Urinary bladder (tissue), 4 donors: ENCODE measurements around the gene CD6. TPM values are rescaled to one million over a fixed set of nuclear protein-coding genes. Genes with fewer than 3 reads are reported as not detected.

Experiments
- DNase-seq: peaks from one replicate; pipeline ENCODE4 v3.0.0-alpha.2; 2015; ENCODE audit errors: extremely low spot score
- H3K27ac ChIP-seq: one replicate; pipeline ENCODE4 v1.5.1; 2013; ENCODE audit warnings: low read depth, mild to moderate bottlenecking, moderate library complexity
- H3K36me3 ChIP-seq: one replicate; pipeline ENCODE4 v1.6.1; 2013; ENCODE audit warnings: mild to moderate bottlenecking, moderate library complexity; ENCODE audit not compliant: insufficient read depth
- H3K4me1 ChIP-seq: one replicate; pipeline ENCODE4 v1.6.1; 2013; ENCODE audit warnings: mild to moderate bottlenecking, moderate library complexity; ENCODE audit not compliant: insufficient read depth
- H3K4me3 ChIP-seq: one replicate; pipeline ENCODE4 v1.5.1; 2013; ENCODE audit warnings: low read depth, low read length
- WGBS: extraction: QIAGEN DNeasy Blood & Tissue Kit; methylation state at CpG from one replicate; pipeline ENCODE4 v1.1.7; 2013; 5-methylcytosine and 5-hydroxymethylcytosine counted together
- polyA plus RNA-seq: library from polyadenylated mRNA; stranded (reverse); fragments of 200-250 nt; gene quantifications from one replicate; pipeline ENCODE4 v1.2.3, GENCODE V29; 2013
- total RNA-seq: library from RNA; depleted of rRNA; stranded (reverse); fragments of >200 nt; gene quantifications from one replicate; pipeline ENCODE4 v1.2.3, GENCODE V29; 2014
- donor health status: healthy with polysubstance abuse.
- donor health status: healthy.

The CD6 gene
- total and polyA plus RNA-seq, 2 donors, result 0.61 to 0.95 TPM

DNA sequence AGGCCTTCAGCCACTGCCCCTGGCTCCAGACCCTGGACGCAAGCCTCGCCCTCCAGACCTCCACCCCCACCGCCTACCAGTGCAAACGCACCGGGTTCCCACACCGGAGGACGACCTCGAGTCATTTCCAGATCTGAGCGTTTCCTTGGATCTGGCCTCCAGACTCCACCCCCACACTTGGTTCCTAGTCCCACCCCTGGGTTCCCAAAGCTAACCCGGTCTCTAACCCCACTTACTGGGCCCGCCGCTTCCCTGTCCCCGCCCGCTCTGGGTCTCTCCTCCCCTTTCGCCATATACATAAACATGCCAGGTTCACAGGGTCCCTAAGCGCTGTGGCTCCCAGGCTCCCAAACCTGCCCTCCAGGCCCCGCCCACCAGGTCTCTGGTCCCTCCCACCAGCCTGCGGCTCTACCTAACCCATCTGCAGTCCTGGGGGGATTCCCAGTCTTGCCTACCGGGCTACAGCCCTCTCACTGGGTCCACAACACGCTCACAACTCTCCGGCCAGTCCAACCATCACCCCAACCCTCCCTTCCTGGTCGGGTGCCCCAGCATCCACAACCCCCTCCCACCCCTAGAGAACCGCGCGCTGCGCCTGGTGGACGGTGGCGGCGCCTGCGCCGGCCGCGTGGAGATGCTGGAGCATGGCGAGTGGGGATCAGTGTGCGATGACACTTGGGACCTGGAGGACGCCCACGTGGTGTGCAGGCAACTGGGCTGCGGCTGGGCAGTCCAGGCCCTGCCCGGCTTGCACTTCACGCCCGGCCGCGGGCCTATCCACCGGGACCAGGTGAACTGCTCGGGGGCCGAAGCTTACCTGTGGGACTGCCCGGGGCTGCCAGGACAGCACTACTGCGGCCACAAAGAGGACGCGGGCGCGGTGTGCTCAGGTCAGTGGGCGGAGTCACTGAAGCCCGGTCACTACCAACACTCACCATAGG is 36.7 kb downstream of the CD6 start:
- DNase-seq, result no peak
- WGBS, result 28% methylated on average over 54 of the region's 54 CpGs

DNA sequence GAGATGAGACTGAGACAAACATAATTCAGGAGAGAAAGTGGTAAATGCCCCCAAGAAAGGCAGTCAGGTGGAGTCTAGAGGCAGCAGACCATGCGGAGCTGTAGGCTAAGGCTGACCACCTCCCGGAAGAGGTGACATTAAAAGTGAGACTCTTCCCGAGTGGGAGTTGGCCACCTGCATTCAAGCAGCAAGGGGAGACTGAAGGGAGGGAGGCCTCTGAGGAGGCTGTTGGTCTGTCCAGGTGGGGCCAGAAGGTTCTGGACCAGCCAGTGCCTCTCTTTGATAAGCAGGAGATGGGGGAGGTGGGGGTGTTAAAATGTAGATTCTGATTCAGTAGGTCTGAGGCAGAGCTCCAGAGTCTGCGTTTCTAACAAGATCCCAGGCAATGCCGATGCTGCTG is 37.5 kb downstream of the CD6 start:
- H3K4me3 ChIP-seq, result no peak overlapping the region
- no peak overlapping the region for H3K27ac ChIP-seq
- no peak for DNase-seq
- no peaks in the 10 kb centered on the region for H3K36me3 ChIP-seq
- H3K4me1 ChIP-seq, result no peaks in the 10 kb centered on the region
- 80% methylated on average over 5 of the region's 5 CpGs for WGBS

More for the DNA sequence above, 36.7 kb downstream of the CD6 start:
- Histone ChIP-seq H3K27ac (no peak overlapping the region), H3K4me3 (peak overlapping the region; percentile 11), H3K4me1 (no peaks in the 10 kb centered on the region), H3K36me3 (no peaks in the 10 kb centered on the region)

DNA sequence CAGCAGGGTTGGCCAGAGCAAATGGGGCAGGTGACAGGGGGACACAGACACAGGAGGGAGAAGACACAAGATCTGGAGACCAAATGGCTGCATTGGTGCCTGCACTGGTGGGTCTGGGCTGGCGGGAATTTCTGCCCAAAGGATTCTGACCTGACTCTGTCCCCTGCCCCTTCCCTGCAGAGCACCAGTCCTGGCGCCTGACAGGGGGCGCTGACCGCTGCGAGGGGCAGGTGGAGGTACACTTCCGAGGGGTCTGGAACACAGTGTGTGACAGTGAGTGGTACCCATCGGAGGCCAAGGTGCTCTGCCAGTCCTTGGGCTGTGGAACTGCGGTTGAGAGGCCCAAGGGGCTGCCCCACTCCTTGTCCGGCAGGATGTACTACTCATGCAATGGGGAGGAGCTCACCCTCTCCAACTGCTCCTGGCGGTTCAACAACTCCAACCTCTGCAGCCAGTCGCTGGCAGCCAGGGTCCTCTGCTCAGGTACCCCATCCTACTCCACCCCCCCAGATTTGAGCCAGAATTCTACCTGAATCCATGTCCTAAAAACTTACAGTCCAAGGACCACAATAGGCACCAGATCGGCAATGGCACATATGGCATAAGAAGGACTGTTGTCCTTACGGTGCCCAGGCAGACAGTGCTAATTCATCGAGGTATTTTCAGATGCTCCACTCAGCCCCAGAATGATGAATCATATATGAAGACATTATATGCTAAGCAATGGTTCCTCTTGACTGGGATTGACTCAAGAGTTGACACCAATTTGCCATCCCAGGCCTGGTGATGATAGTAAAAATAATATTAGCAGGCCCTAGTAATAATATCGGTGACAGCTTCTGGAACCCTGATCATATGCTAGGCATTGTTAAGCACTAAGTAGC is 38.2 kb downstream of the CD6 start:
- DNase-seq, result no peak
- WGBS, result 89% methylated on average over 15 of the region's 15 CpGs
- Histone ChIP-seq H3K4me1 (no peaks in the 10 kb centered on the region), H3K36me3 (no peaks in the 10 kb centered on the region), H3K4me3 (no peak overlapping the region), H3K27ac (no peak overlapping the region)

DNA sequence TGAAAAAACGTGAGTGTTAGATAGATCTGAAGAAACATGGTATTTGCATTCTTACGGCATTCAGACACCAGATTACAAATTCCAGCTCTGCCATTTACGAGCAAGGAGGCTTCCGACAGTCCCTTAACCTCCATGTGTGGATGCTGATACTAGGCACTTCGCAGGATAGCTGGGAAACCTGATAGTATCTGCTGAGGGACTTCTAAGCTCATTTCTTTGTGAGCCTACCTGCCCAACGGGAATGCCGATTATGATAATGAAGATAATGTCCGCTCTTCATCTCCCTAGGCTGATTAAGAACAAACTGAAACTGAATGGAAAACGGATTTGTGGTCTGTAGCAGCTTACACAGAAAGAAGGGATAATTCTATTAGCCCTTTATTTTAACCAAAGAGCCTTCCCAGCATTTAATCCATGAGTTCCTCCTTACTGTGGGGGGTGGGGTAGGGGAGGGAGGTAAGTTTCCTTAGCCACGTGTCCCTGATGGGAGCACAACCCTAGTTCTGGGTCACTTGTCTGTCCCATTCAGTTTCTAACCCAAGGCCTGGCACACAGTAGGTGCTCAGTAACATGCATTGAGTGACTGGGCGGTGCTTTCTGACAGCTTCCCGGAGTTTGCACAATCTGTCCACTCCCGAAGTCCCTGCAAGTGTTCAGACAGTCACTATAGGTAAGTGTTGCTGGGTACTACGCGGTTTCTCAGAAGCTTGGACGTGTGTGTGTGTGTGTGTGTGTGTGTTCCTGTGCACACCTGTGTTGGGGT is 39.2 kb downstream of the CD6 start:
- H3K36me3 ChIP-seq, result no peaks in the 10 kb centered on the region
- H3K4me3 ChIP-seq, result no peak overlapping the region
- WGBS, result 75% methylated on average over 16 of the region's 16 CpGs
- no peak overlapping the region for H3K27ac ChIP-seq
- no peaks in the 10 kb centered on the region for H3K4me1 ChIP-seq
- DNase-seq, result no peak

DNA sequence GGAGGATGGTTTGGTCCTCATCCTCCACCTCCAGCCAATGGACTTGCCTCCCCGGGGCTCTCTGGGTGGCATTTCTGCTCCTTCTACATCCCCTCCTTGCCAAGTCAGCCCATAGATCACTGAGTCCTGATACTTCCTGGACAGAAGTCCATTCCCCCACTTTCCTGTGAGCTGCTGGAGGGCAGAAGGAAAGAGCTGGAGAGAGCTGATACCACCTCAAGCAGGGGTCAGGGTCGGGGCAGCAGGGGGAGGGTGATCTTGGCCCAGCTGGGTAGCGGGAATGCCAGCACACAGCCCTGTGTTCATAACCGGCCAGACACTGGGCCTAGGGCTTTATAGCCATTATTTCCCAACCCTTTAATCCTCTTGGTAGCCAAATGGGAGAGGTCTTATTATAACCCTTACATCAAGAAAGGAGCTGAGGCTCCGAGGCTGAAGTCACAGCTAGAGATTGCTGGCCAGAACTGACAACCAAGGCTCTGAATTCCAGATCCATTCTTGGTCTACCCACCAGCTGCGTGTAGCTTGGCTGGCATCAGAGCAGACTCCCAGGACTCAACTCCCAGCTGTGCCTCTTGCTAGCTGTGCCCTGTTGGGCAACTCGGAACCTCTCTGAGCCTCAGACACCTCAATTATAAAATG is 39.9 kb downstream of the CD6 start:
- WGBS, result 60% methylated on average over 7 of the region's 7 CpGs
- H3K36me3 ChIP-seq, result no peaks in the 10 kb centered on the region
- no peak for DNase-seq
- H3K4me1 ChIP-seq, result no peaks in the 10 kb centered on the region
- H3K4me3 ChIP-seq, result no peak overlapping the region
- no peak overlapping the region for H3K27ac ChIP-seq

DNA sequence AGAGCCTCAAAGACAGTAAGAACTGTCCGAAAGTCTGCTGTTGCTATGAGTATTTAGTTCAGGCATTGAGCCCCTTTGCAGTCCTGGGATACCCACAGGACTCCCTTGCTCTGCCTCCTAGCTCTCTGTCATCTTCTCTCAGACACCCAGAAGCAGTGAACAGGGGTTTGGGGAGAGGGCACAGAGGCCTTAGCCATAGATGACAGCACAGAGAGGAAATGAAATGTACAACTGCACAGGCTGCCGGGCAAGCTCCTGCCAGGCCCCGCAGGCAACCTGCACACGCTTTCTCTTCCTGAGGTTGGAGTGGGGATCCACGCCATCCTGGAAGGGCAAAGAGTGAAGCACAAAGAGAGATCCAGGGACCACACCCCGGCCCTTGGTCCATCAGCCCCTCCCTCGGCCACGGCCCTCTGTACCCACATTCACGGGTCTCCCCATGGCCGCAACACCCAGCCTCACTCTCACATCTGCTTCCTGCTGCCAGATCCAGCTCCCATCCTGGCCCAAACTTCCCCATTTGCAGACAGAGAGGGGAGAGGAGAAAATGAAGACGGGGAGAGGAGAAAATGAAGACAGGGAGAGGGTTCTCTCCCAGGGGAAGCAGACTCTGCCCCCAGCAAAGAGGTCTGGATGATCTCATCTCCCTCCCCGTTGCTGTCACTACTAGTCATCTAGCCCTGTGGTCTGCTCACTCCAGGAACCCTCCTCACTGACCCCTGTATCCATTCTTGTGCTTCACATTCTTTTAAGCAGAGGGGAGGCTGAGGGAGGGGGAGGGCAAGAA is 40.7 kb downstream of the CD6 start:
- Histone ChIP-seq H3K4me1 (no peaks in the 10 kb centered on the region), H3K36me3 (no peaks in the 10 kb centered on the region), H3K27ac (no peak overlapping the region), H3K4me3 (no peak overlapping the region)
- 68% methylated on average over 12 of the region's 12 CpGs for WGBS
- no peak for DNase-seq

GRCh38 chr11:61012737-61013215 is 41.3 kb downstream of the CD6 start:
- no peak overlapping the region for H3K27ac ChIP-seq
- no peak for DNase-seq
- H3K4me3 ChIP-seq, result no peak overlapping the region
- H3K36me3 ChIP-seq, result no peaks in the 10 kb centered on the region
- WGBS, result 89% methylated on average over 6 of the region's 6 CpGs
- no peaks in the 10 kb centered on the region for H3K4me1 ChIP-seq

- no peaks in the 10 kb centered on the region for H3K4me1 ChIP-seq
- H3K4me3 ChIP-seq, result no peak overlapping the region
- WGBS, result 79% methylated on average over 7 of the region's 7 CpGs
- H3K27ac ChIP-seq, result no peak overlapping the region
- H3K36me3 ChIP-seq, result no peaks in the 10 kb centered on the region
- DNase-seq, result no peak
Observed at GRCh38 chr11:61018059-61018458, 46.6 kb downstream of the CD6 start.

DNA sequence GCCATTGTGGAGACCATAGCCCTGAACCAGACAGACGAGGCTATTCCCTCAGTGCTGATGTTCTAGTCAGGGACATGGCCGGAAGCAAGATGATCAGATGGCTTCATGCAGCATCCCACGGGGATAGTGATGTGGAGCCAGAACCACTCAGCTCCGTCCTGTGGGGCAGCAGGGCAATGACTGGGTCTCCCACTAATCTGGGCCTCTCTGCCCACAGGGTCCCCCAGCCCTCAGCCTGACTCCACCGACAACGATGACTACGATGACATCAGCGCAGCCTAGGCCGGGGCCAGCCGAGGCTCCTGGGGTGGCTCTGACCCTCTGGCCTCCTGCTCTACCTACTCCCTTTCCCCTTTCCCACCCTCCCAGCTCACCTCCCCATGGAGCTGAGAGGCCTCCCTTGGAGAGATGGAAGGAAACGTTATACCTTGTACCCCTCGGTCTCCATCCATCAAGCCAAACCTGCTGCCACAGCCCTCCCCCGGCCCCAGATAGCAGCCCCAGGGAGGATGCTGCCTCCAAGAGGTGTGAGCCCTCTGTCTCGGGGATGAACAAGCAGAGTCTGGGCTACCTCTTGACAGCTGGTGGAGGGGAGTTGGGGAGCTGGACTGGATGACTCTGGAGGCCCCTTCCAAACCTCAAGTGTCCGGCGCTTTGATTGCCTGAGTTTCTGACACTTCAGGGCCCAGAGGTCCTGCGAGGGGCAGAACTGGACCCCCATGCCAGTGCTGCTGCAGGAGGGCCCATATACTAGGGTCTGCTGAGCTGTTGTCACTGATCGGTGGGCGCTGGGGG is 47.8 kb downstream of the CD6 start:
- Histone ChIP-seq H3K27ac (no peak overlapping the region), H3K4me1 (no peaks in the 10 kb centered on the region), H3K4me3 (no peak overlapping the region), H3K36me3 (no peaks in the 10 kb centered on the region)
- DNase-seq, result no peak
- 84% methylated on average over 19 of the region's 19 CpGs for WGBS

- Histone ChIP-seq H3K27ac (no peak overlapping the region), H3K4me1 (no peaks in the 10 kb centered on the region), H3K36me3 (no peaks in the 10 kb centered on the region), H3K4me3 (no peak overlapping the region)
- WGBS, result 88% methylated on average over 9 of the region's 9 CpGs
- no peak for DNase-seq
Observed at GRCh38 chr11:61019832-61020405, 48.4 kb downstream of the CD6 start.

DNA sequence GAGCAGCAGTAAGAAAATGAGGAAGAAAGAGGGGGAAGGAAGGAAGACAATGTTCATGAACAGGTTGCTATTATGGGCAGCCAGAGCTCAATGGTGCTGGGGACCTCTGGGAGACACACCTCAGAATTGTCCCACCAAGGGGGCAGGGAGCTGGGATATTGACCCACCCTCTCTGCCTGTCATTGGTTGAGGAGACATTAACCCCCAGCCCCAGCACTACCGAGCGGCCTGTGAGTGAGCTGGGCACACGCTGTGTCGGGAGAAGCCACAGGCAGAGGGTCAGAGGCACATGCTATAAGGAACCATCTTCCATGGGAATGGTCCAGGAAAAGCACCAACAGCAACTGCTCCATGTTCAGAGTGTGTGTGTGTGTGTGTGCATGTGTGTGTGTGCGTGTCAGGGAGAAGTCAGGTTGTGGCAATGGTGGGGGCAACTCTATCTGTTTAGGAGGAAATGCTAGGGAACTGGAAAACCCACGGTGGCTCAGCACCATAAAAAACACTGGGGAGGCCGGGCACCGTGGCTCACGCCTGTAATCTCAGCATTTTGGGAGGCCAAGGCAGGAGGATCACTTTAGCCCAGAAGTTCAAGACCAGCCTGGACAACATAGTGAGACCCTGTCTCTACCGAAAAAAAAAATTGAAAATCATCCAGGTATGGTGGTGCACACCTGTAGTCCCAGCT is 49.2 kb downstream of the CD6 start:
- Histone ChIP-seq H3K27ac (no peak overlapping the region), H3K36me3 (no peaks in the 10 kb centered on the region), H3K4me3 (no peak overlapping the region), H3K4me1 (no peaks in the 10 kb centered on the region)
- DNase-seq, result no peak
- WGBS, result 96% methylated on average over 10 of the region's 10 CpGs
